Caki2 (cell line): Measurements from ENCODE around the gene STARD10. TPM values are rescaled to one million over a fixed set of nuclear protein-coding genes. Genes with fewer than 3 reads are reported as not detected.

Experiments used
- DNase-seq: peaks from one replicate; pipeline ENCODE4 v3.0.0-alpha.2; 2015; ENCODE audit warnings: low read depth
- in situ Hi-C: cut with HindIII; loops from 2 replicates; pipeline ENCODE4 v1.10.0; 2016; ENCODE audit warnings: low sequenced_read_pairs, low pct_unique_long_range_greater_than_20kb, mixed read lengths
- total RNA-seq: library from RNA; depleted of rRNA; stranded (reverse); fragments of >200 nt; shearing (Covaris generic); gene quantifications from 2 replicates; pipeline ENCODE4 v1.2.3, GENCODE V29; 2014; ENCODE audit warnings: low replicate concordance; rRNA removed

STARD10 gene
- total RNA-seq, 1 experiment from 2014 or later: 68.2 TPM

DNA sequence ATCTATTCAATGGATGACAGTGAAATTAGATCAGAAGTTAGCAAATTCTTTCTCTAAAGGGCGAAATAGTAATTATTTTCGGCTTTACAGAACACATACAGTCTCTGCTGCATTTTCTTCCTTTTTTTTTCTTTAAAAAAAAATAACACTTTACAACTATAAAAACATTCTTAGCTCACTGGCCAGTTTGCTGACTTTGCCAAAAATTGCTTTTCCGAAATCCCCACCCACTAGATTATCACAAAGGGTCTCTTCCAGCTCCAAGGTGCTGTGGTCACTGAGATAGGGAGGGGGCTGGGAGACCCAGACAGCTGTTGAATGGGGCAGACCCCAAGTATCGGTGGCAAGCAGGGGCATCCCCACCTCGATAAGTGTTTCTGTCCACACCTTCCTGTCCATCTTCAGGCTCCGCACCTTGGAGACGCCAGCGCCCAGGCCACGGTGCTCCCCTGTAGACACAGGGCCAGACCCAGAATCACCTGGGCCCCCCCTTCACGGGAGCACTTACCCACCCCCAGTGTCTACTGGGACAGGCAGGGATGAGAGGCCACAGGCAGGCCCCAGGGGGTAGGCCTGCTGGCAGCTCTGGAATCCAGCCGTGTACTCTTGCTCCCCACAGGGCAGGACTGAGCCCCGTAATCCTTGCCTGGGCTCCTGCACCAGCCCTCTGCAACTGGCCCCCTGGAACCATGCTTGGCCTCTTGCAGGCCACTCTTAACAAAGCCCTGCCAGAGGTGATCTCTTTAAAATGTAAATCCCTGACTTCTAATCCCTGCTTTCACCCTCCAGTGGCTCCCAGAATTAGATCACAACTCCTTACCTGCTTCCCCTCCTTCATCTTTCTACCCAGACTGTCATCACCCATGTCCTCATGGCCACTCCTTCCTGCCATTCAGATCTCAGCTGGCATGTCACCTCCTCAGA lies 88.1 kb downstream of the STARD10 start:
- no peak for DNase-seq
- in situ Hi-C loops: no loop called here

DNA sequence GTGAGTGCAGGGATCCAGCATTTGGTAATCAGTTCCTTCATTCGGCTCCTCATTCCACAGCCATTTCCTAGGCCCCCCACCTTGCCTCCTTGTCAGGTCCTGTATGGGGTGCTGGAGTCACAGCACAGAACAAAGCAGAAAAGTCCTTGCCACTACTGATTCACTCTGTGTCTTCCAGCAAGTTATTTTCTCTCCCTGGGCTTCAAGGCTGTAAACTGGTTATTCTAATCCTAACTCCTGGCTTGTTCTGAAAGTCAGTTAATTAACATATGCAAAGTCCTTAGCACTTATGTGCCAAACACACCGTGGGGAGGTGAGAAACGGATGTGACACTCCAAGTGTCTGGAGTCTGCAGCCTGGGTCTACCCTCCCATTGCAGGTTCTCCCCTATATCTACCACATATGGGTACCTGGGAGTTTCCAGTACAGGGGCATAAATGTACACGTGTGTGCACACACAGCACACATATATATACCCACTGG lies 89.0 kb downstream of the STARD10 start:
- in situ Hi-C loops: no loop called here
- no peak for DNase-seq

Other genes with a start within 250 kb of the STARD10 start
- 1.5 TPM in 1 of 2 replicates, not detected in the other for gene PDE2A, start 119.6 kb downstream of the STARD10 start, total RNA-seq
- gene ARAP1, start 41.6 kb downstream of the STARD10 start, total RNA-seq: 45.6 and 92.8 TPM in 2 replicates
- gene ATG16L2, start 20.4 kb upstream of the STARD10 start, total RNA-seq: 5.5 and 20.9 TPM in 2 replicates